ENCODE results near the gene TMEM229B. TPM values are rescaled to one million over a fixed set of nuclear protein-coding genes. Genes with fewer than 3 reads are reported as not detected.

TMEM229B gene
- polyA plus RNA-seq, 1 of the 3 experiments (the other 2 are of a cell fraction): 0.16 TPM

GRCh38 chr14:67532998-67533753 lies 44.7 kb upstream of the TMEM229B start, which contains the start of gene PLEKHH1:
Gene PLEKHH1, plus strand, starts transcription at chr14:67533290. Its CDS starts 8,578 bp downstream, at chr14:67541868.
- peak within 1 kb of the TSS; percentile 91 for H3K4me2 ChIP-seq
- 13% methylated on average over 10 of the region's 86 CpGs for WGBS (ENCODE audit: low lambda C conversion rate)
- DNase-seq: peak; percentile 91
- H3F3A ChIP-seq (replicated peaks; ENCODE audit: insufficient read depth): no peaks in the 10 kb centered on the region
- TF ChIP-seq POLR2AphosphoS5 (IDR thresholded peaks at IDR 0.05; ENCODE audit: low read depth, low read length) (peak; percentile 49; the same call in 1 of the 2 replicates), MXI1 (IDR thresholded peaks at IDR 0.05; ENCODE audit: low read depth, low read length) (no peak; the same call in 1 of the 2 replicates), TEAD4 (IDR thresholded peaks at IDR 0.05; ENCODE audit: borderline replicate concordance, insufficient read depth) (no peak), ELF1 (IDR thresholded peaks at IDR 0.05) (no peak), MAX (IDR thresholded peaks at IDR 0.05; ENCODE audit: low read depth) (peak; percentile 51; the same call in 1 of the 2 replicates), SIN3A (IDR thresholded peaks at IDR 0.05; ENCODE audit: borderline replicate concordance, low read depth, low read length) (no peak), REST (IDR thresholded peaks at IDR 0.05; ENCODE audit: low read depth, low read length) (no peak), RFX5 (IDR thresholded peaks at IDR 0.05; ENCODE audit: low read length) (no peak), GABPA (IDR thresholded peaks at IDR 0.05; ENCODE audit: low read depth) (peak; percentile 60), CHD2 (IDR thresholded peaks at IDR 0.05; ENCODE audit: low read length, partially characterized antibody) (no peak)
- H3K27me3 ChIP-seq (ENCODE audit: insufficient read depth): peaks cover 6% of the 10 kb centered on the region; the same call in 1 of the 2 replicates
- no peaks in the 10 kb centered on the region for H3K9me3 ChIP-seq
- H2AFZ ChIP-seq (ENCODE audit: low read depth): peak within 1 kb of the TSS; percentile 90; the same call in 1 of the 2 replicates
- peak within 1 kb of the TSS; percentile 31; the same call in 1 of the 2 replicates for H3K9ac ChIP-seq
- no peaks in the 10 kb centered on the region; a peak in 1 of 4 replicates for H3K4me1 ChIP-seq (ENCODE audit: control insufficient read depth in 1 of 2, insufficient read depth in 2 of 2, low read depth in 1 of 2, low read length in 1 of 2)
- peak within 1 kb of the TSS; percentile 63 to 70 for H3K4me3 ChIP-seq (ENCODE audit: low read depth in 2 of 2, low read length in 1 of 2)
- H3K27ac ChIP-seq (ENCODE audit: low read depth in 2 of 2, low read length in 1 of 2): no peak within 1 kb of the TSS; a peak in 1 of 4 replicates
- no peaks in the 10 kb centered on the region for H3K9me2 ChIP-seq
- ChIA-PET POLR2A (interaction anchor here (0.9 to 1.1 kb wide), 3 partner anchors 23 to 123 kb away, joined by 3 to 5 read pairs (median 3); partner anchors contain the start of gene PIGH), CTCF (interaction anchor here (0.6 to 3.4 kb wide), 11 partner anchors 12 to 171 kb away, joined by 3 to 19 read pairs (median 3); no protein-coding TSS in a partner anchor)
- H4K20me1 ChIP-seq (ENCODE audit: insufficient read depth): no peaks in the 10 kb centered on the region
- no peaks in the 10 kb centered on the region for H3K36me3 ChIP-seq (replicated peaks in 1 of 2; ENCODE audit: control insufficient read depth in 1 of 2, insufficient read depth in 2 of 2, low read length in 1 of 2)
- no peaks in the 10 kb centered on the region for H3K79me2 ChIP-seq (ENCODE audit: insufficient read depth)

- DNase-seq: no peak
- no peaks in the 10 kb centered on the region for H3K79me2 ChIP-seq (ENCODE audit: insufficient read depth)
- no peaks in the 10 kb centered on the region for H3K9me3 ChIP-seq
- H3K36me3 ChIP-seq (replicated peaks in 1 of 2; ENCODE audit: control insufficient read depth in 1 of 2, insufficient read depth in 2 of 2, low read length in 1 of 2): no peaks in the 10 kb centered on the region
- CTCF ChIA-PET: interaction anchor here (0.6 to 3.4 kb wide), 8 partner anchors 14 to 171 kb away, joined by 3 to 19 read pairs (median 3); no protein-coding TSS in a partner anchor
- H3K4me2 ChIP-seq: peak overlapping the region; percentile 91
- POLR2A ChIA-PET: interaction anchor here (0.9 to 1.1 kb wide), 3 partner anchors 23 to 122 kb away, joined by 3 to 5 read pairs (median 3); partner anchors contain the start of gene PIGH
- H3K4me1 ChIP-seq (ENCODE audit: control insufficient read depth in 1 of 2, insufficient read depth in 2 of 2, low read depth in 1 of 2, low read length in 1 of 2): no peaks in the 10 kb centered on the region; a peak in 1 of 4 replicates
- H3K27me3 ChIP-seq (ENCODE audit: insufficient read depth): peaks cover 6% of the 10 kb centered on the region; the same call in 1 of the 2 replicates
- peak overlapping the region; percentile 63 to 70 for H3K4me3 ChIP-seq (ENCODE audit: low read depth in 2 of 2, low read length in 1 of 2)
- H2AFZ ChIP-seq (ENCODE audit: low read depth): peak overlapping the region; percentile 90; the same call in 1 of the 2 replicates
- TF ChIP-seq NFIC (IDR thresholded peaks at IDR 0.05; ENCODE audit: borderline replicate concordance) (no peak), MEF2A (IDR thresholded peaks at IDR 0.05; ENCODE audit: borderline replicate concordance, low read depth) (no peak), ELF1 (IDR thresholded peaks at IDR 0.05) (no peak), GATA2 (CRISPR knock-in tag; IDR thresholded peaks at IDR 0.05) (no peak), GABPA (IDR thresholded peaks at IDR 0.05; ENCODE audit: low read depth) (no peak), RAD21 (IDR thresholded peaks at IDR 0.05; ENCODE audit: low read length) (no peak), MAX (IDR thresholded peaks at IDR 0.05; ENCODE audit: low read depth) (no peak), FOSL2 (IDR thresholded peaks at IDR 0.05; ENCODE audit: borderline replicate concordance, low read depth) (no peak), FOXM1 (IDR thresholded peaks at IDR 0.05; ENCODE audit: low read depth) (no peak)
- no peaks in the 10 kb centered on the region for H3F3A ChIP-seq (replicated peaks; ENCODE audit: insufficient read depth)
- no peaks in the 10 kb centered on the region for H4K20me1 ChIP-seq (ENCODE audit: insufficient read depth)
- no peaks in the 10 kb centered on the region for H3K9me2 ChIP-seq
- 53% methylated on average over 10 of the region's 23 CpGs for WGBS (ENCODE audit: low lambda C conversion rate)
- no peak overlapping the region for H3K27ac ChIP-seq (ENCODE audit: low read depth in 2 of 2, low read length in 1 of 2)
- peak overlapping the region; percentile 31; the same call in 1 of the 2 replicates for H3K9ac ChIP-seq
These were observed 44.1 kb upstream of the TMEM229B start for GRCh38 chr14:67532606-67532997.

Measured in SK-N-SH (cell line).